T47D (cell line): ENCODE data around the gene ANKLE2.
A peak's percentile ranks its signal among the peaks of the same experiment; 100 is the strongest.

Experiments
- DNase-seq, 2 experiments: peaks; one replicate each; pipeline versions ENCODE4 v3.0.0 to v3.0.0-alpha.2; 2011 to 2012; ENCODE audit warnings: low read depth in 1 of 2, low spot score in 1 of 2
- JUND ChIP-seq: IDR thresholded peaks from 2 replicates; pipeline ENCODE4 v1.6.1; 2012; ENCODE audit warnings: low read depth
- in situ Hi-C: cut with HindIII; loops from 2 replicates; pipeline ENCODE4 v1.10.0; 2016; ENCODE audit warnings: low sequenced_read_pairs, low pct_unique_long_range_greater_than_20kb

ANKLE2 gene

DNA sequence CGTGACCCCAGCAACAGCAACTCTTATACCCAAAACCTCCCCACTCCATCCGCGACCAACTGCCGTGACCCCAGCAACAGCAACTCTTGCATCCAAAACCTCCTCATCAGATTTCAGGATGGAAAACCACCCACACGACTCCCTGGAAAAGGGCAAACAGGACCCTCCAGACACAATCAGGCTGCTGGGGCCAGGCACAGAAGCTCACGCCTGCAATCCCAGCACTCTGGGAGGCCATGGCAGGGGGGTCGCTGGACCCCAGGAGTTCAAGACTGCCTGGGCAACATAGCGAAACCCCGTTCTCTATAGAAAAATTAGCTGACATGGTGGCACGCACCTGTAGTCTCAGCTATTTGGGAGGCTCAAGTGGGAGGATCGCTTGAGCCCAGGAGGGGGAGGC is 31.3 kb downstream of the ANKLE2 start:
- DNase-seq: no peak
- TF ChIP-seq JUND: no peak
- in situ Hi-C loops: no loop called here

DNA sequence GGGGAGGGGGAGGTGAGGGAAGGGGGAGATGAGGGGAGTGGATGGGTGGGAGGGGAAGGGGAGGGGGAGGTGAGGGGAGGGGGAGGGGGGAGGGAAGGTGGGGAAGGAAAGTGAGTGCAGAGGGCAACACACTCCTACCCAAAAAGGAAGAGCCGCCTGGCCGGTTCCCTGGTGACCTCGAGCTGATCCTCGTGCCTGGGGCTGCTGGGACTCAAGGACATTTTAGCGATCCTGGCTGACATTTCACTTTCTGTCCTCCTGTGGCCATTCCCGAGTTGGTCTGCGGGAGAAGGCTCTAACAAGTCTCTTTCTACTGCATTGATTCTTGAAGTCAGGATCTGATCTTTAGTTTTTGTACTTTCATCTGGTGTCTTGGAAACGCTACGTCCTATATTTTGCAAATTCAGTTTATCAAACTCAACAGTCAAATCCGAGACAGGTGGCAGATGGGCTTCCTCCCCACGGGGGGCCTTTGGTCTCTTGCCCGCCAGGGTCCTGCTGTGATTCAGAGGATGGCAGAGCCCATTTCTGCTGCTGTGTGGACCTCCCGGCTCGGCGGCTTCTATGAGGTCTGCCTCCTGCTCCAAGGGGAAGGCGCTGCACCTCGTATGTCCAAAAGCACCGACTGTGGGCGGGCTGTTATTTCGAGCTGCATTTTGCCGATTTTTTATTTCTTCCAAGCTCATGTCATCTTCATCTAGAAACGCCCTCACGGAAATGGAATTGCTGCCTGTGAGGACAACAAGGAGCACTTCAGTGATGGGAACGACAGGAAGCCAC is 31.9 kb downstream of the ANKLE2 start:
- TF ChIP-seq JUND: no peak
- peak in 1 of 2 experiments; percentile 74 for DNase-seq
- in situ Hi-C loops: no loop called here

DNA sequence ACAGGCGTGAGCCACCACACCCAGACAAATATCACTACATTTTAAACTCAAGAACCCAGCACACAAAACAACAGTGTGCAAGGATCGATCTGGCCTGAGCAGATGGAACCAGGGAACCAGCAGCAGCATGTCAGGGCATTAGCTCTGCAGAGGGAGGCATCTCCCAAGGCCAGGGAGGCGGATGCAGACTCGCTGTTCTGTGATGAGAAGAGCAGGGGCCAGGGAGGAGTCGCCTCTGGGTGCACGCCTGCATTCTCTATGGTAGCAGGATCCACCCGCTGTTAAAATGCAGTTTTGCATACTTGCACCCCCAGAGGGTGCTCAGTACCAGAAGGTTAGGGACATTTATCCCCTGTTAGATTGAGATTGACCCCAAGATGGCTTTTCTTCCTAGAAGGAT is 33.1 kb downstream of the ANKLE2 start:
- TF ChIP-seq JUND: no peak
- in situ Hi-C loops: no loop called here
- no peak for DNase-seq

DNA sequence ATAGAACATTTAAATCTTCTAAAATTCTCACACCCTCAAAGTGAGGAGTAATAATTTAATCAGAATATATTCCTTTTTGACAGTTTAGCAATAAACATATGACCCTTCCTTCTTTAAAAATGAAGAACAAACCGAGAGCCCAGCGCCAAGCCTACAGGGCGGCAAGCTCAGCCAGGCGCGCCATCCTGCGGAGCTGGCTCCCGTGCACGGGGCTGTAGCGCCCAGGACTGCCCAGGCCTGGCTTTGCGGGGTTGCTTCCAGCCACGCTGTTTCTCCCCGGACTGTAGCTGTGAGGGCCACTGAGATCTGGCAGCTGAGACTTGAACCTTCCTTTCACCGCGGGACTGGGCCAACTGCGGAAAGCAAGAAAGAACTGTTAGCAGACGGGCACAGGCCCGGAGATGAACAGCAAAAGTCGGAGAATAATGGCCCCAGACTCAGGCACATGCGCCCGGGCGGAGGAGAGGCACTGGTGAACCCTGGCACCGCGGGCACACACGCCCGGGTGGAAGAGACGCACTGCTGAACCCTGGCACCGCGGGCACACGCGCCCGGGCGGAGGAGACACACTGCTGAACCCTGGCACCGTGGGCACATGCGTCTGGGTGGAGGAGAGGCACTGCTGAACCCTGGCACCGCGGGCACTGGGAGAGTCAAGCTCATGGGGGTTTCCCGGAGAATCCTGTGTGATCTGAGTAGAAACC is 34.4 kb downstream of the ANKLE2 start:
- TF ChIP-seq JUND: no peak
- in situ Hi-C loops: no loop called here
- DNase-seq: no peak

DNA sequence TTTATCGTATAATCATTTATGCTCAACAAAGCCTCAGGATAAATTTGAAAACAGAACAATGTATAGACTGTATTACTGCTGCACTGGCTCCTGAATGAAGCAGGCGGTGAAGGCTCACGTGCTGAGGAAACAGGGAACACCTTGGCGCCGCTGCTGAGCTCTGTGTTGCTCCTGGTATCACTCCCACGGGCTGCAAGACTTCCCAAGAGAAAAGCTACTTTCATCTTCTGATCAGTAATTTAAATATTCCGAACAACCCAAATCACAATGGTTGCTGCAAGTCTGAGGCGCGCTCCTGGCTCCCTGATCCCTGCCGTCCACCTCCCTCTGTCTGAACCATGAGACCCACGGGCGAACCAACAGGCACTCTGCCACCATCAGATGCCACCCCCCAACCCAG is 35.2 kb downstream of the ANKLE2 start:
- no peak for DNase-seq
- no peak for TF ChIP-seq JUND
- in situ Hi-C loops: no loop called here

DNA sequence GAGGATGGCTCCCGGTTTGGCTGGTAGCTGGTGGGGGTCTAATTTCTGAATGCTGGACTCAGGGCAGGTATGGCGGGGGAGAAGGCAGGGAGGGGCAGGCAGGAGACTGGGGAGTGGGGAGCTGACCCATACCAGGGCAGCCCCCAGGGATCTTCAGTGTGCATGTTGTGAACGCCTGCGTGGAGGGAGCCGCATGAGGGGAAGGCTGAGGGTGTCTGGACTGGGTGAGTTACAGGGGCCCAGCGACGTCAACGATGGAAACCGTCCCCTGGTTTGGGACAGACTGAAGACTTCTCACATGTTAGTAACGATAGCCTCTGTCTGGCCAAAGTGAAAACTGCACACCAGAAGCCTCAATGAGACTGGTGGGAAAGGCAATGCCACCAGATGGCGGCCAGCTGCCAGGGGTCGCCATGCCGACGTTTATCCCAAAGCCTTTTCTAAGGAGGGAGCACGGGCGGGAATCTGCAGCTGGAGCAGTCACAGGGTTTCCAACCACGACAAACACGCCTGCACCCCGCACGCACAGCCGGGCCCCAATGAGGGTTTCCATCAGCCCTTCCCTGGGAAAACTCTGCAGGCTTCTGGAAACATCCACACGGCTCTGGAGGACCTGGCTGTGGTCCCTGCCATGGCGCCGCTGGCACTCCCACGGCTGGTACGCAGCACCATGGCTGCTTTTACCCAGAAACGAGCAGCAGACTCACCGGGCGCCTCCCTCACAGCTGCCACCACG is 37.0 kb downstream of the ANKLE2 start:
- no peak for TF ChIP-seq JUND
- in situ Hi-C loops: no loop called here
- DNase-seq: no peak

DNA sequence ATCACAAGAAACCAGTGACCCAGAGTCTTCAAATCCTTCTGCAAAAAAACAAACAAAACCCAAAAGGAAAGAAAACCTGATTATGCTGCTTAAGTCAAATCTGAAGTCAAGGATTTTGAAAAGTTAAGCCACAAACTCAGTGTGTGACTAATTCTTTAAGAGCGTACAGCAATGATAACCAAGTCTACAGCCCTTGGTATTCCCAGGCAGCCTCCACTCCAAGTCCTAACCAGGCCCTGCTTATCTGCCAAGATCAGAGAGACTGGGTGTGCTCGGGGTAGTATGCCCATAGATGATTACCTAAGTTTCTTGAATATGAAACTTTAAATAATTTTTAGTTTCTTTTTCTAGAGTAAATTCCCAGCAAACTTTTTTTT is 37.9 kb downstream of the ANKLE2 start:
- TF ChIP-seq JUND: no peak
- DNase-seq: no peak
- in situ Hi-C loops: no loop called here

DNA sequence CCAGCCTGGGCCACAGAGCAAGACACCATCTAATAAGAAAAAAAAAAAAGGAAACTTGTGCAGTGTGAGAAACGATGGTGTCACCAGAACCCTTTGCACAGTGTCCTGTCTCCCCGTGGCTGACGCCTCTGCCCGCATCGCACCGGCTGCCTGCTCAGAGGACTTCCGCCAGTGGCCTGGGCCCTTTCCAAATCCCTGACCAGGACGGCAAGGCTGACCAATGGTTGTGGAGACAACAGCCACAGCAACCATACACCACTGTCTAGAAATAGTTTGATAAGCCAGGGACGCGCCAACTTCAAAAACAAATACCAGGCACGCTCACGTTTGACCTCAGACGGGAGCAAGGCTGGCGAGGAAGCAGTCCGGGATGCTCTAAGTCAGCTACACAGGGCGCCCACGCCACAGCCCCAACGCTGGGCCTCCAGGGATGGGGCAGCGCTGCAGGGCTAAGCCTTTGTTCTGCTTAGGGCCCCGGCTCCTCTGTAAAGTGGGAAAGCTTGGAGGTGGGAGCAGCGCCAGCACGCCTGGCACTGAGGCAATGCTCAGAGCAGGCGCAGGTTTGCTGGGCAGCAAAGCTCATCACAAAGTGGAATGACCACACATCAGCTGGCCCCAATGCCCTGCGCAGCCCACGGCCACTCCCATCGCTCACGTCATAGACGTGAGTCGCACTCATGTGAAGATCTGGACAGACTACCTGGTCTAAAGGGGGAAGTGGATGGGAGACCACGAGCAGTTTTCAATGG is 38.4 kb downstream of the ANKLE2 start:
- in situ Hi-C loops: no loop called here
- no peak for DNase-seq
- TF ChIP-seq JUND: no peak

DNA sequence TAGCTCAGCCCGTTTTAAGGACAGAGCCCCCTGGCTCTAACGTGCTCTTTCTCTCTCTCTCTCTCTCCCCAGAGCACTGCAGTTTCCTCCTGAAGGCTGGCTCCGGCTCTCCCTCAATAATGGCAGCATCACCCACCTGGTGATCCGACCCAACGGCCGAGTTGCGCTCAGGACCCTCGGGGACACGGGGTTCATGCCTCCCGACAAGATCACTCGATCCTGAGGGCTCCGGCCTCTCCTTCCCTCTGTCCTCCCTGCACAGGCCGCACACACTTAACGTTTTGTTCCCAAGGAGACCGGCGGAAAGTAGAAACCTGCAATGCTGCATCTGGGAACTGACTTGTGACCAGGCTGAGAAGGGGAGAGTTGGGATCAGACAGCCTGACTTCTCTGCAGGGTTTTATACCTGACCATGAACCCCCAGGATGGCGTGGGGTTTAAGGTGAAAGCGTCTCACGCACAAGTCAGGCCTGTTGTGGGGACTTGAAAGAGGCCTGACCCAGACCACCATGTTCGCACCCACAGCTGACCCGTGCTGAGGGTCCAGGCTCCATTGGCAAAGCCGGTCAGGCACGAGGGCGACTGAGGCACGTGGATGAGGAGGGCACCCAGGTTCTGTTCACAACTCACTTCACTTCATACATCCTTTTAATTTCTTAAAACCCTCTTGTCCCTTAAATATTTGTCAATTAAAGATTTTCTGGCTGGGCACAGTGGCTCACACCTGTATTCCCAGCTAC is 40.9 kb downstream of the ANKLE2 start:
- DNase-seq: no peak
- in situ Hi-C loops: no loop called here
- TF ChIP-seq JUND: no peak

DNA sequence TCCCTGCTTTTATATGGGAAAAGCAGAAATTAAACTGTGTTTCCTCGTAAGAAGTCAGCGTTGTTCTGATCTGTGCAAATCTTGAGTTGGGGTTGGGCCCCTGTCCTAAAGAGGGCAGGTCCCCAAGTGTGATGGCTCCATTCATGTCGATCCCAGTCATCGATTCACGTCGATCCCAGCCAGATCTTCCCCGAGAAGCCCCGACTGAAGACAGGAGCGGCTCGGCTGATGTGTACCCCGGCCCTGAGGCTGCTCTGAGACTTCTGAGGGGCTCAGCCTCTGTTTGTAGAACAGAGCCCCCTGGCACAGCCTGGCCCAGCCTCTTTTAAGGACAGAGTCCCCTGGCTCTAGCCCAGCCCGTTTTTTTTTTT is 41.7 kb downstream of the ANKLE2 start:
- in situ Hi-C loops: no loop called here
- no peak for TF ChIP-seq JUND
- no peak for DNase-seq

DNA sequence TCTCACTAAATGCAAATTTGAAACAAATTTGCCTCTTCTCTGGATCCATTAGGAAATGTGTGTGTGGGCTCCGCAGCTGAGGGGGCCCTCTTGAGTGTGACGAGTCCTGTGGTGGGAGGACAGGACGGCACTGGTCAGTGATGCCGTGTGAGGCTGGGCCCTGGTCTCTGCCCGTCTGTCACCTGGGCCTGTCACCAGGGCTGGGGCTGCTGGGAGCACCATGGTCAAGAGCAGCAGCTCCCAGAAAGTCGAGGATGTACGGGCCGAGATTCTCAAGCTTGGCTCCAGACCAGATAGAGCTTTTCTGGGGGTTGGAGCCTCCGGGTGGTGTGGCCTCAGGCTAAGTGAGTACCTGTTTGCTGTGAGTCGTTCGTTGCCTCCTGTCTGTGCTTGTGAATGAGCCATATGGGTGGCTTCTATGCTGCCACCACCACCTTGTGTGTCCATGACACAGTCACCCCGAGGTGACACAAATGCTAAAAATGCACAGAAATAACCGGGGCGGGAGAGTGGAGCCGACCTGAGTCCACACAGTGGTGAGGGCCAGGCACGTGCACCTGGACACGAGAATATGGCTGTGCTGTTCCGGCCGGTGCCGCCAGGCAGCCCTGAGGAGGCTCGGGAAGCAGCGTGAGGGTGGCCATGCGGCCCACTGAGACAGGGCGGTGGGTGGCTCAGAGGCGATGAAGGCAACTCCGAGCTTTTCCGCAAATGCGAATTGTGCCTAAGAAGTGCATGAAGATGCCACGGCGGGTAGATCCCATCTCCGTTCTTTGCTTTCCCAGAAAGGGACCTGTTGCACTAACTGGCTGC is 42.3 kb downstream of the ANKLE2 start:
- no peak for DNase-seq
- in situ Hi-C loops: no loop called here
- no peak for TF ChIP-seq JUND
